Measurements from ENCODE around the gene MACROD1. TPM values are rescaled to one million over a fixed set of nuclear protein-coding genes. Genes with fewer than 3 reads are reported as not detected.

The MACROD1 gene
- total RNA-seq, 1 donor from 2014 or later: 22.1 TPM

DNA sequence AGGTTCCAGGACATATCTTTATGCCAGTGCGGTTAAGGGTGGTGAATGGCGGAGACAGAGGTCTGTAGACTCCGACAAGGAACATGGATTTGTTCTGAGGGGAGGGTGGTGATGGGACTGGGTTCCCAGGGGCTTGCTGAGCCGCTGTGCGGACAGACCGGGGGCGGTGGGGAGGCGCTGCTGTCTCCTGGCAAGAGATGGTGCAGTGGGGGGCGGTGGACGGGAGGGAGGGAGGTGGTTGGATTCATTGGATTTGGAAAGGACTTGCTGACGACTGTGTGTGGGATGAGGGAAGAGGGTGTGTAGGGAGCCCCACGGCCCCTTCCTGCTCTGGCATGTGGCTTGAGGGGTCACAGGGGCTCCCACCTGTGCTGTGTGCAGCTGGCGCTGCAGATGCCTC lies 87.0 kb downstream of the MACROD1 start:
- DNase-seq (ENCODE audit: extremely low read depth, low read depth, low spot score): no peak

DNA sequence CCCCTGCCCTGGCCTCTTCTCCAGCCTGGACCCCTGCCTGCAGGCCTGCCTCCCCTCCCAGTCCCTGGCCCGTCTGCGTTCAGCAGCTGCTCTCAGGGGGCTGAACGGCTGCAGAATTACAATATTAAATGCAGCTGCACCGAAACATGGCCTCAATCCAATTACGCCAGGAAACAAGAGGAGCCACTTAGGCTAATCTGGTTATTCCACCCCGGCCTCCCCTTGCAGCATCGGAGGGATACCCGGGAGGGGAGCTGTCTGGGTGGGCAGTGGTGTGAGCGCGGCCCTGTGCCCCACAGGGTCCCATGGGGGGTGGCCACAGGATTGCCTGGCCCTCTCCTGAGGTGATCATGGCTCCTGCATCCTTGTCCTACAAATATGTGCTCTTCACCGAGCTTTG lies 87.6 kb downstream of the MACROD1 start:
- no peak for DNase-seq (ENCODE audit: extremely low read depth, low read depth, low spot score)

DNA sequence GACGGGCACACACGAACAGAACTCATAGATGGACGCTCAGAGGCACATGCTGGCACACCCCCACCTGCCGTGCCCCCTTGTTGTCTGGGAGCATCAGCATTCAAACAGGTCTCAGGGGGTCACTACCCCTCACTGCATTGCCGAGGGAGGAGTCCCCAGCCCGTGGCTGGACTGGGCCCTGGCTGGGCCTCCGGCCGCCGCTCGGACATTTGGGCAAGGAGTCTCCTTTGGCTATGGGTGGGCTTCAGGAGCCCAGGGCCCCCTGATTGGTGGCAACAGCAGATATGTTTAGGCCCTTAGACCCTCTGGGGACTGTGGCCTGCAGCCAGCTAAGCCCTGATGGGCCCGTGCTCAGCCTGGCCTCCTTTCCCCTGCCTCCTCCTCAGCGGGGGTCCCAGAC lies 88.3 kb downstream of the MACROD1 start:
- DNase-seq (ENCODE audit: extremely low read depth, low read depth, low spot score): no peak

DNA sequence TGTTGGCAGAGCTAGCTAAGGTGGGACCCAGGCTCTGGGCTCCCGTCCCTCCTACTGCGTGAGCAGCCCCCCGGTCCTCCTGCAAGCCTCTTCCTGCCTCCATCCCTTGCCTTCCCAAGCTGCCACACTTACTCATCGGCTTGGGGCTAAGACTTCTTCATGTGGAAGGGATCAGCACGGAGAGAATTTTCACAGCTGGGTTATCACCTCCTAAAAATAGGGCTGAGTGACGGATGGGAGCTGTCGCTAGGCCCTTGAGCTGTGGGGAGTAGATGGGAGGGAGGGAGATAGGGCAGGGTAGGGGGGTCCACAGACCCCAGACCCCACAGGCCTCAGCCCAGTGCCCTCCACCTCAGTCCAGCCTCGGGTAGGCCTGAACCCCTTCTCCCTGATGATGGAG lies 89.2 kb downstream of the MACROD1 start:
- no peak for DNase-seq (ENCODE audit: extremely low read depth, low read depth, low spot score)

DNA sequence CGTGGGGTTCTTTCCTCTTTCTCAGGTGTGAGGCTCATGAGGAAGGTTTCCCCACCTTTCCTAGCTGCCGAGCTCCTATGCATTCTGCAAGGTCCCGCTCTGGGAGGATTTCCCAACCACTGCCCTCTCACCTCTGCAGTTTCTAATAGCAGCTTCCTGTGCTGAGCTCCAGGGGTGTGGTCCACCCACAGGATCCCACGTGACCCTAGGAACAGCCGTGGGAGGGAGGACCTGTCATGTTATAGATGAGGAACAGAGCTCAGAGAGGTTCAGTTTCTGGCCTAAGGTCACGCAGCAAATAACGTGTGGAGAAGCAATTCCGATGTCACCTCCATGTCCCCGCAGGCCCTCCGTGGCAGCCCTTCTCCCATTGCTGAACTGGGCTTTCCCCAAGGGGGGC lies 91.7 kb downstream of the MACROD1 start:
- no peak for DNase-seq (ENCODE audit: extremely low read depth, low read depth, low spot score)

DNA sequence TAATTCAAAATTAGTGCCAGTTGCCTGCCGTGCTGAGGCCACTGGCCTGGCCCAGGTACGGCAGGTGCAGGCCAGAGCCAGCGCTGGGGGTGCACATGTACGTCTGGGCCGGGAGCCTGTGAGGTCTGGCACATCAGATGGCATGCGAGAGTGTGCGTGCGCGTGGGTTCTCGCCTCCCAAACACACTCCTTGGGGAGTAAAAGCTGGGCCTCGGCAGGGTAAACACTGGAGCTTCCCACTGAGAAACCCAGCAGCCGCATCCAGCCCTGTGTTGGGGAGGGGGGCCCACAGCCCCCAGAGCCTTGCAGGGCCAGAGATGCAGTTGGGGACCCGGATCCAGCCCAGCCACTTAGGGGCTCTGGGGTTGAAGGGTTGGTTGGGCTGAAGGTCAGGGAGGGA lies 92.4 kb downstream of the MACROD1 start:
- no peak for DNase-seq (ENCODE audit: extremely low read depth, low read depth, low spot score)

DNA sequence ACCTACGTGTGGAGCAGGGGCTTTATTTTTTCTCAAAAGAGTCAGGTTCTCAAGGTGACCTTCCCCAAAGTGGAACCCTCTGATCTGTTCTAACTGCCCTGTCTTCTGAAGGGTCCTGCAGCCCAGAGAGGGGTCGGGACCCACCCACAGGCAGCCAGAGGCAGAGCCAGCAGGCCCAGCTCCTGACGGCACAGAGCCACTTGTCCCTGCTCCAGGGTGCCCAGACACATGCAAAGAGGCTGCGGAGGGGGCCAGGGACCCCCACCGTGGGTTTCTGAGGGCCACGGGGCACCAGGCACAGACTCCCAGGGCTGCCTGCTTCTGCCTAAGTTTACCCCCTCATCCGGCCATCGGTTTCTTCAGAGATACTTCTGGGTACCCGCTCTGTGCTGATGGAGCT lies 93.0 kb downstream of the MACROD1 start:
- DNase-seq (ENCODE audit: extremely low read depth, low read depth, low spot score): no peak

DNA sequence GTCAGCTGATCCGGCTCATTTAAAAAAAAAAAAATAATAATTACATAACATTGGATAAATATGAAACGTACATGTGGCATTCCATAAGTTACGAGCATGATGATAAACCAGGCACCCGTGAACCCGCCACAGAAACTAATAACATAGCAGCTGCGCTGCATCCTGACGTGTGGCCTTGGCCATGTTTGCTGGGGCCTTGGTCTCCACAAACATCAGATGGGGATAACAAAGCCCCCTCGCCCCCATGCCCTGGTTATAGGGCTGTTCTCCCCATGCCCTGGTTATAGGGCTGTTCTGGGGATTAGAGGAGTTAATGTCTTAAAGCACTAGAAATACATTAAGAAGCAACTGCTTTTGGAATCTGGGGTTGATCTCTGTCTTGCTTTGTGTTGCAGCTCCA lies 93.5 kb downstream of the MACROD1 start:
- no peak for DNase-seq (ENCODE audit: extremely low read depth, low read depth, low spot score)

DNA sequence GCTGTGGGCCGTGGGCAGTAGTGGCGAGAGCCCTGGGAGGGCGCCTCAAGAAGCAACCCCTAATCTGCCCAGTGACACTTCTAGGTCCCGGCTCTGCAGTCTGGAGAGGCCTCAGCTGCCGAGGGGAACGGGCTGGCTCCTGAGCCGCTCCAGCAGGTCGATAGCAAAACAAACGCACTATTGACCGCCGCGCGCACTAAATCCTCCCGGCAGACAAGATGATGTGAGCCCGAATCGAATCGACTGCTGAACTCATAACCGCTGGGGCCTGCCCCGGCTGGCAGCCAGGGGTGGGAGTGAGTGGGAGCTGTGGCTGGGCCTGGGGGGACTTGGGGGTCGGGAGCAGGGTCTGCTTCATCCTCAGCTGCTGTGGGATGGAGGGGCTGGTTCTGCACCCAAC lies 94.1 kb downstream of the MACROD1 start:
- DNase-seq (ENCODE audit: extremely low read depth, low read depth, low spot score): no peak

DNA sequence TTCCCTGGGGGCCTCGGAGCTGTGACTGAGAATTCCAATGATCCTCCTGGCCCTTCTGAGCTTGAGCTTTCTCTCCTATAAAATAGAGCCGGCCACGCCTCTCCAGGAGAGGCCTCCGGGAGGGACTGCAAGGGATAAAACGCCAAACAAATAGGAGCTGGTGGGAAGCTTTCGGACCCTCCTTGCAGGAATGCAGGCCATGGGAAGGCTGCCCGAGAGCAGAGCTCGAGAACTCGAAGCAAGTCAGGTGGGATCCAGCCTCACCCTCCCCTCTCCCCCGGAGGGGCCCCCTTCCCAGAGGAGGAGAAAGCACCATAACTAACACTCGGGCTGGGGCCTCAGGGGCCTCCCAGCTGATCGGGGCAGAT lies 95.6 kb downstream of the MACROD1 start:
- no peak for DNase-seq (ENCODE audit: extremely low read depth, low read depth, low spot score)

DNA sequence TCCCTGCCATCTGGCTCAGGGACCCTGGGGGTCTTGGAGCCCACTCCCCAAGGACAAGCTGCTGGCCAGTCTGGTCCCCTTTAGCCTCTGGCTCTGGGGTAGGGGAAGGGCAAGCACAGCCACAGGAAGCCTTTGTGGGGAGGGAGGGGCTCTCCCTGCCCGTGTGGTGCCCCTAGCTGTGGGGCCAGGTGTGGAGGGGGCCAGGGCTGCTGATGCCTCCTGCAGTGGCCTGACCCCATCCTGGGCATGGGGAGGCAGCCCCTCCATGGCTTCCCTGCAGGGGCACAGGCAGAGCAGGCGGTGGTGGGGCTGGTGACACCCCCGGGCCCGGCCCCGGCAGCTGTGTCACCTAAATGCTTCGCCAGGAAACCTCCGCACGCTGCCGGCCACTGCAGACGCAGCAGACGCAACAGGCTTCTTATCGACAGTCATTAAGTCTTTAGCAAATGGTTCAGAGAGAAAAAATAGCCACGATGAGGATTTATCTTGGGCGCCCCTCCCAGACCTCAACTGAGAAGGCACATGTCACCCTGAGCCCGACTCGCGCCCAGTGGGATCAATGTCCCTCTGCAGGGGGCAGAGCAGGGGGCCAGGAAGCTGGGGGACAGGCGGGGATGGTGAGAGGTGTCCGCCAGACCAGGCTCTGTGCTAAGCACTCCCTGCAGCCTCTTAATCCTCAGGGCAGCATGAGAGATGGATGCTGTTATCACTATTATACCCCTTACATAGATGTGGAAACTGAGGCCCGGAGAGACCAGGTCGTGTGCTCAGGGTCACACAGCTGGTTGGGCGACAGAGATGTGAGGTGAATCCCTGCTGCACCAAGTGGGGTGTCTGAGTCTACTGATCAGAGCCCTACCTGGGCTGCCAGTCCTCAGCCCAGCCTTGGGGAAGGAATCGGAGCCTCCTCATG lies 96.3 kb downstream of the MACROD1 start:
- DNase-seq (ENCODE audit: extremely low read depth, low read depth, low spot score): no peak

DNA sequence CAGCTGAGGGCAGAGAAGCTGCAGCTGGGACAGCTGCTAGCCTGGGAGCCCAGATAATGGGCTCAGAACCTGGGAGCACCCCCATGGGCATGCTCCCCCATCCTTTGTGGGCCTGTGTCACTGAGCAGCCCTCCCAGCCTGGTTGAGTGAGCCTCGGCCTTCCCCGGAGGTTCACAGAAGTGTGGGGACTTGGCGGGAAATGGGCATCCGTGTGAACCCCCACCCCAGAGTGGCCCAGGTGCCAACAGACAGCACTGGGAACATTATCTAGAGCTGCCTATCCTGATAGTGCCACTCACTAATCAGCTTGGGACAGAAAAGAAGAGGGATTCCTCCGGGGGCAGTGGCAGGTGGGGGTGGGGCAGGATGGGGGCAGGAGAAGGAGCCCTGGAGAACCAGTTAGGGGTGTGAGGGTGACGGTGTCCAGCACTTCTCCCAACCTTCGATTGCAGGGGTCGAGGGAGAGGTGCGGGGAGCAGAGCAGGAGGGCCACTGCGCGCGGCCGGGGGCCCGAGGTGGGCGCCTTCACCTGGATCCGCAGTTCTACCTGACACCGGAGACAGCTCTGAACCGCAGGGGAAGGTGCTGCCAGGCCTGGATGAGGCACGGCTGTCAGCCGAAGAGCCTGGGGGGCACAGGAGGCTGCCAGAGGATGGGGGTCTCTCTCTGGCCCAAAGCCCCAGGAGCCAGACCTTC lies 97.1 kb downstream of the MACROD1 start:
- no peak for DNase-seq (ENCODE audit: extremely low read depth, low read depth, low spot score)

DNA sequence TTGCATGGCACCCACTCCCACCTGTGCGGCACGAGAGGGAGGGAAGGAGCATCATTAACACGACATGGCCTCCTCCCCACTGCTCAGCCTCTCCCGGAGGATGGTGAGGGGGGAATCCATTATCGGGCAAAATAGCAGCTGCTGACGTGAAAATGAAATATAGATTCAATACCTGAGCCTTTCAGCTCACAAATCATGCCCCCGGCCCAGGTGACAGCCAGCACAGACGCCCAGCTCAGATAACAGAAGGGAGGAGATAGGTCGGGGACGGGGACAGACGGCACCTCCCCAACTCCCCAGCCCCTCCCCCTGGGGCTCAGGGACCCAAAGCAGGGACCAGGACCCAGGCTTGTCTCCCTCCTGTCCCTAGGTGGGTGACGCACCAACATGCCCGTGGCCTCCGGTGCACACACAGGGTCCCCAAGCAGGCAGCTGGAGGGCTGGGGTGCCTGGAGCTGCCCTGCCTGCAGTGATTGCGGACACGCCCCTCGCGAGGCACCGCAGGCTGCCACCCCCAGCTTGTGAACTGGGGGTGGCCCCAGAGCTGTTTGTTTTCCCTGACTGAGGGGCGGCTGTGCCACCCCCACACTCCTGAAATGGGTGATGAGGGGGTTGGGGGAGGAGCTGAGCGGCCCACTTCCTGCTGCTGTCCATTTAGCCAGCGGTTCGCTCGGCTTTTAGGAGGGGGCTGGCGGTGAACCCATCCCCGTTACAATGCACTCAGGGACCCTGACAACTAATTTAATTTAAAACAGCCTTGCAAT lies 98.5 kb downstream of the MACROD1 start:
- no peak for DNase-seq (ENCODE audit: extremely low read depth, low read depth, low spot score)

DNA sequence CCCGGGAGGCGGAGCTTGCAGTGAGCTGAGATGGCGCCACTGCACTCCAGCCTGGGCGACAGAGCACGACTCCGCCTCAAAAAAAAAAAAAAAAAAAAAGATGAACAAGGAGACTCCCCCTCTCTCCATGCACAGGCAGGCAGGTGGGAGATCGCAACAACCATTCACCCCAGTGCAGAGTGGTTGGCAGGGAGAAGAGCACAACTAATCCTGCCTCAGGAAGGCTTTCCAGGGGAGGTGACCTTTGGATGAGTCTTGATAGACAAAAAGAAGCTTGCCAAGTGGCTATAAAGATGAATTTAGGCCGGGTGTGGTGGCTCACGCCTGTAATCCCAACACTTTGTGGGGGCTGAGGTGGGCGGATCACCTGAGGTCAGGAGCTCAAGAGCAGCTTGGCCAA lies 100.2 kb downstream of the MACROD1 start:
- no peak for DNase-seq (ENCODE audit: extremely low read depth, low read depth, low spot score)

DNA sequence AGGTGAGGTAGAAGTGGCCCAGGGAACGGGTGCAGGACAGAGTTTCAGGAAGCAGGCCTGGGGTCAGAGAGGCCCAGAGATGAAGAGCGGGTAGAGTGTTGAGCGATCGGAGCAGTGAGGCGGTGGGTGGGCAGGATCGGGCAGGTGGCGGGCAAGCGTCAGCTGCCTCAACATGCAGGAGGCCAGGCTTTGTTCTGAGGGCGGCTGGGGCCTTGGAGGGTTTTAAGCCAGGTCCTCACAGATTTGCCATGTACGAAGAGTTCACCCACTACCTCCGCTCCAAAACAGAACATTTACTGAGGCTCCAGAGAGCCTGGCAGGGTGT lies 100.8 kb downstream of the MACROD1 start:
- DNase-seq (ENCODE audit: extremely low read depth, low read depth, low spot score): no peak

DNA sequence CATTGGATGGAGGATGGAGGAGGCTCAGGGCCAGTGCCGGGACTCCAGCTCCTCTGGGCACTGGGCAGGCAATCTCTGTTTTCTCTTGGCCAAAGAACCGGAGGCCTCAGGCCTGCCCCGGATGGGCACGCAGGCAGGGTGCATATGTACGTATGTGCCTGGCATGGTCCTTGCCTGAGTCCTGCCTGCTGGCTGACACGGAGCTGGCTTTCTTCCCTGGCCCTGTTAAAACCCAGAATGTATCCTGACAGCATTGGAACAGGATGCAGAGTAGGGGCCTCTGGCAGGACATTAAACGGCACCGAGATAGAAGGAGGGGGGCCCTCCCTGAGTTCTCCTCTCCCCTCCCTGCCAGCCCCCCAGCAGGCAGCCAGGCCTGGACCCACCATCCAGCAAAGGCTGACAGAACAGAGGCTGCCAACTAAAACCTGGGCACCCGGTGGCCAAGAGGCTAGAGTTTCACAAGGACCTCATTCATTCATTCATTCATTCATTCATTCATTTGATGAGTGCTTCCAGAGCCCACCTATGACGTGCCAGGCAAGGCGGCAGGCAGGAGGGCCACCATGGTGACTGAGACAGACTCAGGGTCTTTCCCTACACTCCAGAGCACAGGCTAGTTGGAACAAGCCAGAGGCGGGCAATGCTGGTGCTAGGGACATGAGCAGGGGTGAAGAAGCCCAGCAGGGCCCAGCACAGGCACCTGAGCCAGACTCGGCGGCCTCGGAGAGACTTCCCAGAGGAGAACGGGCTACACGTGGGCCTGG lies 101.4 kb downstream of the MACROD1 start:
- no peak for DNase-seq (ENCODE audit: extremely low read depth, low read depth, low spot score)

DNA sequence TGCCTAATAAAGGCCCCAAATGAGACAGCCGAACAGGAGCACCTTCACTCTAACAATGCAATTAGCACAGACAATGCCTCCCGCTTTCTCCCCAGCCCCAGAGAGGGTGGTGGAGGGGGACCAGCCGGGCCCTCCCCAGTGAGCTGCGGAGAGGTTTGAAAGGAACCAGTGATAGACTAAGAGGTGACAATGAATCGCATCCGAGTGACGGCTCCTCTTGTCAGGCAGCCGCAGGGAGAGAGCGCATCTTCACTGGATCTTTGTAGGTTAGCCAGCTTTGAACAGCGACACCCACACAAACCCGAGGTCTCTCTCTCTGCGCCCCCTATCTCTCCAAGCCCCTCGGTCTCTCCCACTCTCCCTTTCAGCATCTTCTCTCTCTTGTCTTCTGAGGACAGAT lies 102.1 kb downstream of the MACROD1 start:
- DNase-seq (ENCODE audit: extremely low read depth, low read depth, low spot score): no peak

DNA sequence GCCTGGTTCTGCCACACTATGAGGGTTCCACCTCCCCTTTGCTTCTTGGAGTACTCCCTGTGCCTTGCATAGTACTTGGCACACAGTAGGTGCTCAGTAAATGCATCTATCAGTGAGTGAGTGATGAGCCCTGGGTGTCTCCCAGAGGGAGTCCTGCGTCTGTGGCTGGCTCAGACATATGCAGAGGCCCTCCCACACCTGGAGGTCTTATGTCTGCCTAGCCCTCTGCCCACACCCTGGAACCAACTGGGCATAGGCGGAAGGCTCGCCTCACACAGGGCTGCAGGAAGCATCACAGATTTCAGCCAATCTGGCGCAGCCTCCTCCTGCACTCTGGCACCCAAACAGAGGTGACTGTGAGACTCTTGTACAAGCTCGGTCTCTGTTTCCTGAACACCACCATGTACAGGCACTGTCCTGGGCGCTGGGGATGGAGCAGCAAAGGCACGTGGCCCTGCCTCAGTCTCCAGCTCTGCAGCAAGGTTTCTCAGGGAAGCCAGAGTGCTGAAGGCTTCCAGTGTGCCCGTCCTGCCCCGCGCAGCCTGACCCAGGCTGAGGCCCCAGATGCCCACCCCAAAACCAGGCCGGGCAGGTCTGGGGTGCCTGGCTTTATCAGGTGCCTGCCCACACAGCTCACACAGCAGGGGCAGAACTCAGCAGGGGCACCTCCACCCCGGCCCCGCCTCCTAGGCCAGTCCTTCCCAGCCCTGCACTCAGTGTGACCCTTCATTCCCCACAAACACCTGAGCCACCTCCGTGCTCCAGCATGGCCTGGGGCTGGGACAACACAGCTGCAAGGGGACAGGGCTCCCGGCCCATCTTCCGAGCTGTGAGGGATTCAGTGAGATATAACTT lies 103.5 kb downstream of the MACROD1 start:
- no peak for DNase-seq (ENCODE audit: extremely low read depth, low read depth, low spot score)

DNA sequence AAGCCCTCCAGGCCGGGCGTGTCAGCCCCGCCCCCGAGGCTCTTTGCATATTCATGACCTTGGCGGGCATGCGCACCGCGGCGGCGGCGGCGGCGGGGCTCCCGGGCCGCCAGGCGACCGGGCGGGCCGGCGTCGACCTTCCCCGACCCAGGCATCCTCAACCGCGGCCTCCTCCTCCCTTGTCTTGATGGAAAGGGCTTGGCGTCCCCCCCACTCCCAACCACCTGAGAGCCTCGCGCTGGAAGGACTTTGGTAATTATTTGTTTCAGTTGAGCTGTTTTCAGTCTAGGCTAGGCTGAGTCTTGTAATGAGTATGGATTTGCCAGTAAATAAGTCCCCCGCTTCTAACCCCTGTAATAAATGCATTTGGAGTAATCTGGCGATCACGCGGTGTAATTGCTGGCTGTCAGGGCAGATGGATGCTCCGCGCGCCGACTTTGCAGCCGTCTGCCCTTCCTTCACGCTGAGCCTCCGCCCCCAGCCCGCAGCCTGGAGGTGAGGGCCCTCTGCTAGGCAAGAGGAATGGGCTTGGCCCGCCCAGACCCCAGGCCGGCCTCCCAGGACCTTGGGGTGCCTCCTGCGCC lies 105.0 kb downstream of the MACROD1 start:
- DNase-seq (ENCODE audit: extremely low read depth, low read depth, low spot score): no peak

Measured in glomerular endothelial cell (primary cell).